HG03575 (cell line): Measurements from ENCODE around the gene ALG10B.

ENCODE experiments used
- ATAC-seq: cut with Tn5 transposase; IDR thresholded peaks from one replicate; pipeline ENCODE4 v1.9.1; 2021; ENCODE audit not compliant: unreplicated experiment, insufficient number of reproducible peaks, low FRiP score; ENCODE audit errors: extremely low read depth

The ALG10B gene

DNA sequence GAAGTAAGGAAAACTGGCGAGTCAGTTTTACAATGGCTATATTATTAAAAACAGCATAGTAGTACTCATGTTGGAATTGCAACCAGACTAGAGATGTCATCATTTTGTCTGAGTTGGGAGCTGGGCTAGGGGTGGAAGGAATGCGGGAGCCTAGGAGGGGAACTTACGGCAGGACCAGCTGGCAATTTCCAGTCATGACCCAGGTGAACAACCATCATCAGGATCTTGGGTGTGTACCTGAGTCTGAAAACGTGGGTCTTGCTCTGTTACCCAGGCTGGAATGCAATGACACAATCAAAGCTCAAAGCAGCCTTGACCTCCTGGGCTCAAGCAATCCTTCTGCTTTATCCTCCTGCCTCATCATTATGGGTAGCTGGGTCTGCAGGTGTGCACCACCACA is 50.9 kb downstream of the ALG10B start:
- ATAC-seq = no peak

DNA sequence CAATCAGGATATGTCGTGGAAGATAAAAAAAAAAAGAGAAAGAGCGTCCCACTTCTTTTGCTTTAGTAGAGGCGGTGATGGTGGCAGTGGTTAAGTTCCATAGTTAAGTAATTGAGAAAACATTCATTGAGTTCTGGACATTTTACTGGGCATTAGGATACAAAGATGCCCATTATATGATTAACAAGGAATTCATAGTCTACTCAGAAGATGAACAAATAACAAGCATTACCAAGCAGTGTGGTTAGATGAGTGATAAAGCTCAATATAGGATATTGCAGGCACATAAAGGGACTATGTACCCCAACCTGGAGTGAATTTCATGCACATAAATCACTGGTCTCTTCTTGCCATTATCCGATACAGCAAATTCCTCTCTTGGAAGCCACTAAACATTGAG is 53.7 kb downstream of the ALG10B start:
- no peak for ATAC-seq

- no peak for ATAC-seq
Observed at GRCh38 chr12:38373784-38374183, 57.2 kb downstream of the ALG10B start.

DNA sequence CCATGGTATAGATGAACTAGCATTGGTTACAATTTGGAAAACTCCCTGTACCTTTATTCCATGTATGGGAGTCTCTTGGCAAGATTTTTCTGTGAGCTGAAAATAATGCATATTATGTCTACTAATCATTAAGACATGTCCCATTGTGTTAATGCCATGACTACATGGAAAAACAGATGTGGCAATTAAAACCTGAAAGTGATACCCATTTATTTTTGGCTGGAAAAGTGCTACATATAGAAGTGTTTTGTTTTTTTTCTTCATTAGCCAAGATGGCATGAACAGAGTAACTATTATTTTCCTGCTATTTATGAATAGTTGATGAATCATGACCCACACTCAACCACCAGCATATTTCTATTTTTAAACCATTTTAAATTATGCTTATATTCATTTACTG is 58.2 kb downstream of the ALG10B start:
- ATAC-seq = no peak
